Renal cortical epithelial cell (primary cell): ENCODE results near the gene CHN2. TPM values are rescaled to one million over a fixed set of nuclear protein-coding genes. Genes with fewer than 3 reads are reported as not detected.

ENCODE experiments used
- DNase-seq: peaks from one replicate; pipeline ENCODE4 v3.0.0-alpha.2; 2011; ENCODE audit warnings: low read depth
- total RNA-seq: library from RNA; depleted of rRNA; stranded (reverse); fragments of >200 nt; gene quantifications from 2 replicates; pipeline ENCODE4 v1.2.3, GENCODE V29; 2014

Gene CHN2
- total RNA-seq, 1 donor from 2014 or later, result 3.5 TPM

DNA sequence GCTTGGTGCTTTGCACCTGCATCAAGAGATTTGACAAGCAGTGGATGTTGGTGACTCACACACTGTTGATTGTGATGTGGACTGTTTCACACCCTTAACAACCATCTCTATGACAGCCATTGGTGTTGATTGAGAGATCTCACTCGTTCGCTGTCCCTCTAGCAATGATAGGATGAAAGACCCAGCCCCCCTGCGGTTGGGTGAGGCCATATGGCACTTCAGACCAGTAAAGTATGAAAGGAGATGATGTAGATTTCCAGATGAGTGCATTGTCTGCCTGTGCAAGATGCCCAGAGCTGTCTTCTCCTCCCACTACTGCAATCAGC lies 230.4 kb downstream of the CHN2 start:
- DNase-seq, result peak; percentile 25

DNA sequence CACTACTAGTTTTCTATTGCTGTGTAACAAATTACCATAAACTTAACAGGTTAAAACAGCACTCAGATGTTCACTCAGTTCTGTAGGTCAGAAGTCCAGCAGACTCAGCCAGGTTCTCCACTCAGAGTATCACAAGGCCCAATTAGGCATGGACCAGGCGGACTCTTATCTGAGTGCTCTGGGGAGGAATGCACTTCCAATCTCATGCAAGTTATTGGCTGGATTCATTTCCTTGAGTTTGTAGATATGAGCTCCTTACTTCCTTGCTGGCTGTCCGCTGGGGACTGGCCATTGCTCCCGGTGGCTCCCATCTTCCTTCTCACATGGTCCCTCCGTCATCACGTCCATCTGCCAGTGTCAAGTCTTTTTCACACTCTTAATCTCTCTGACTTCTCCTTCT lies 232.0 kb downstream of the CHN2 start:
- DNase-seq, result no peak

DNA sequence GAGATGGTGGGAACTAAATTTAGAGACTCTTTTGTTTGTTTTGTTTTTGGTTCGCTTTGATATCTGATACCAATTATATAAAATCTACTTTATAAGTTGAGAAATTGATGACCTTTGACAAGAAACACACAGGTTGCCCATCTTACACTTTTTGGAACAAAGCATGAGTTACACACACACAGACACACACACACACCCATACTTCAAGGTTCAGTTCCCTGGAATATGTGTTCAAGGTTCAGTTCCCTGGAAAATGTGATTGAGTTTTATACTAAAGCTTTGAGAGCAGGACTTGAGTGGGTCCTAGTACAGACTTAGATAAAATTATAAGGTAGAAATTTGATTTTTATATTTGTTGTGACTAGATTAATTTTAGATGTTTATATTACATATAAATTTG lies 234.8 kb downstream of the CHN2 start:
- DNase-seq, result no peak

DNA sequence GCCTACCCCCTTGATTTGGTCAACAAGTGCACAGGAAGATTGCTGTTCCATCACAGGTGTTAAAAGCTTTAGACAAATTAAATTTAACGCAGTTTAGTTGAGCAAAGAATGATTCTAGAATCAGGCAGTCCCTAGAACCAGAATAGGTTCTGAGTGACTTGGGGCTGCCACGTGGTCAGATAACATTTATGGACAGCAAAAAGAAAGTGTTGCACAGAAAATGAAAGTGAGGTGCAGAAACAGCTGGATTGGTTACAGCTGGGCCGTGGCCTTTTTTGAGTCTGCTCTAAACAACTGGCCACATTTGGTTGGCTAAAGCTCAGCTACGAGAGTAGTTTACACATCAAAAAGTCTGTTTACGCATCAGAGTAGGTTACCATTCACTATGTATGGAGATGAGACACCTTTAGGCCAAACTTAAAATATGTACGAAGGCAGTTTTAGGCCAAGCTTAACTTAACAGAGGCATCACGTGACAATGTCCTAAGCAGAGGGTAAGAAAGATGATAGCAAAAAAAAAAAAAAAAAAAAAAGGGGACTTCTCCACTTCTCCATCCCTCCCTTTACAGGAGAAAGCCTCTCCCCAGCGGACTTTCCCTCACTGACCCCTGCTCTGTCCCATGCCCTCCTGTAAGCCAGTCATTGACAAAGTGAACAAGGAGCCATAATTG lies 235.8 kb downstream of the CHN2 start:
- no peak for DNase-seq

DNA sequence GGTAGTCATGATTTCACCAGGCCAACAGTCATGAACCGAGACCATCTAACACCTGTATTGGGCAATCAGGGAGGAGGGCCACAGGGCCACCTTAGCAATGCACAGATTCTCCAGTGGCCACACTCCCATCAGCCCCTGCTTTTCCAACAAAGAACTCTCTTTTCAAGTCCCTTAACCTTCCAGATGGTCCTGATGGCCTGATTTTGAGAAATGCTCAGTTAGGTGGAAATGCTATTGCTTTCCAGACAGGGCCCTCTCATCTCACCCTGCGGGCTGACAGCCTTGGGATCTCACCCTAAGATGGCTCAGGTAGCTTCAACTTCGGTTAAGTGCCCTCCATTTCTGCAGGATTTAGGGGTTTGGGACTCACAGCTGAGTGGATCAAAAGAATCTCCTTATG lies 237.1 kb downstream of the CHN2 start:
- no peak for DNase-seq

DNA sequence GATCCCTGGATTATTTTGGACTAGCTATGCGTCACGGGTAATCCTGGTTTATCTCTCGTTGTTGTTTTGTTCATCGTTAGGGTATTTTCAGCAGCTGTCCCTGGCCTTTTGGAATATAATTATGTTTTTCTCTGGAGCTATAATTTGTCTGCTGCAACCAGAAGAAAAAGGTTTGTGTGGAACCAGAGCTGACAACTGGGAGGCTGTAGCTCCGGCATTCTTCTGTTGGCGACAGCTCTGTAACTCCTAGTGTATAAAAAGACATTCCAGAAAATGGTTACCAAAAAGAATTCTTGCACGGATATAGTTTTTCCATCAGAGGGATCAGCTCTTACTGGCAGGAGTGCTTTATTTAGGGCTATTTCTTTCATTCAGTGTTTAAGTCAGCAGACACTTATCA lies 238.1 kb downstream of the CHN2 start:
- DNase-seq, result no peak

DNA sequence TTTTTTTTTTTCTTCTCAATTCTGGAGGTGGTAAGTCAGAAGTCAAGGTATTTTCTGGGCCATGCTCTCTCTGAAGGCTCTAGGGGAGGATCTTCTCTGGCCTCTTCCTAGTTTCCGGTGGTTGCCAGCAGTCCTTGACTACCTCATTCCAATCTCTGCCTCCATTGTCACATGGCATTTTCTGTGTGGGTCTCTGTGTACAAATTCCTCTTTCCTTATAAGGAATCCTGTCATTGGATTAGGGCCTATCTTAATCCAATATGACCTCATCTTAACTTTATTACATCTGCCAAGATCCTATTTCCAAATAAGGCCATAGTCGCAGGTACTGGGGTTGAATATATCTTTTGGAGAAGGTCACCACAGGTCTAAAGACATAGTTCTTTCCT lies 239.8 kb downstream of the CHN2 start:
- no peak for DNase-seq

DNA sequence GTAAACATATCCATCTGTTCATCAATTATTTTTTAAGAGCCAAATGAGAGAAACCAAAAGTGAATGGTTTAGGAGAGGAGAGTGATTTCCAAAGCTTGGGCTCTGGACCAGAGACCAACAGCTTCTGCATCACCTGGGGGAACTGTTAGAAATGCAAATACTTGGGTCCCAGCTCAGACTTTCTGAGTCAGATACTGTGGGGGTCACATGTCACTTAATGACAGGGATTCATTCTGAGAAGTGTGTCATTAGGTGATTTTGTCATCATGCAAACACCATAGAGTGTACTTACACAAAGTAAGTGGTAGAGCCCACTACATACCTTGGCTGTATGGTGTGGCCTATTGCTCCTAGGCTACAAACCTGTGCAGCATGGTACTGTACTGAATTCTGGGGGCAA lies 240.6 kb downstream of the CHN2 start:
- DNase-seq, result peak; percentile 28

DNA sequence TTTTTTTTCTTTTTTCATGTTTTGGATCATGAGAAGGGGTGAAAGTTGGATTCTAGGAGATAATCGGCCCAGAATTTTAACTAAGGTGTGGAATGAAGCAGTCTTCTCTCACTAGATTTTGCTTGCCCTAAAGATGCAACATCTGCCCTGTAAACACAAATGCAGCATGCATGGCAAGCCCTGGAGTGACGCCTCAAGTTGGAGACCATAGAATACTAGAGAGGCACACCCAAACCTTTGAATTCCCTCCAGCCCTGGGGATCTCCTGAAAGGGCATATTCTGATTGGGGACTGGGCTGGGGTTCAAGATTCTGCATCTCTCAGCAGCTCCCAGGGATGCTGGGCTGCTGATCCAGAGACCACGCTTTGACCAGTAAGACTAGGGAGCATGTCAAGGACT lies 241.3 kb downstream of the CHN2 start:
- no peak for DNase-seq

DNA sequence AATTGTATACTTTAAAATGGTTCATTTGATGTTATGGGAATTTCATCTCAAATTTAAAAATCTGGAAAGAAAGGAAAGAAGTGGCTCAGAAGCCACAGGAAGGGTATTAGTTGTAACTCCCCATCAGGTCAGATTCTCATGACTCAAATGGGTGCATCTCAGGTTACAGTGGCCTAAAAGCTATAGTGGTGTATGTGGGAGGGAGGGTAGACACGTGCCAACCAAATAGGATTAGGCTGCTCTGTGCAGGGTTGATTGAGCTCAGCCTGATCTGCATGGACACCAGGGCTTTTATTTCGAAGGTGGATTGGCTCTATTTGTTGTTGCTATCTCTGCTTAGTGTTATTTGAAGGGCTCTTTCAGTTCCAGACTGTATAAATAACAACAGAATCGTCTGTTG lies 247.6 kb downstream of the CHN2 start:
- peak; percentile 54 for DNase-seq

DNA sequence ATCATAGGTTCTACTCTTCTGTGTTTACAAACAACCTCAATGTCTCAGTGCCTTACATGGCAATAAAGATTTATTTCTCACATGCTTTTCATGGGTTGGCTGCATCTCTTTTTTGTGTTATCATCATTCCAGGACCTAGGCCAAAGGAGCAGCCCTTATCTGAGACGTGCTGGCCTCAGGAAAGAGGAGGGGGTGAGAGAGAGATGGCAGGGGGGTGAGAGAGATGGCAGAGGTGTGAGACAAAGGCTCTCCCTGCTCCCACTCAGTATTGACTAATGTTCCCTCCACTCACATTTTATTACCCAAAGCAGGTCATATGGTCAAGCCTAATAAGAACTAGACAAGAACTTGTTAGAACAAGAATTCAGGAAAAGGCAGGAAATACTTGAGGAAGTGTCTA lies 249.0 kb downstream of the CHN2 start:
- DNase-seq, result no peak

DNA sequence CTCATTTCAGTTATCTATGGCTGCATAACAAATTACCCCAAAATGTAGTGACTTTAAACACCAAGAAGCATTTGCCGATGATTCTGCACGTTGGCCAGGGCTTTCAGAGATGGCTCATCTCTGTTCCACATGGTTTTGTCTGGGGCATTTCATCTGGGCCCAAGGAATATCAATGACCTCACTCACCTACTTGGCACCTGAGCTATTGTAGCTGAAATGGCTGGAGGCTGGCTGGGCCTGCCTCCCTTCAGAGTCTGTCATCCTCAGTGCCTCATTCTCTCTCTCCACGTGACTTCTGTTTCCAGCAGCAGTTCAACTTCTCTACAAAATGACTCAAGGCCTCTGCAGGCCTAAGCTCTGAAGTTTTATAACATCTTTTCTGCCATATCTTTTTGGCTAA lies 249.7 kb downstream of the CHN2 start:
- DNase-seq, result no peak

DNA sequence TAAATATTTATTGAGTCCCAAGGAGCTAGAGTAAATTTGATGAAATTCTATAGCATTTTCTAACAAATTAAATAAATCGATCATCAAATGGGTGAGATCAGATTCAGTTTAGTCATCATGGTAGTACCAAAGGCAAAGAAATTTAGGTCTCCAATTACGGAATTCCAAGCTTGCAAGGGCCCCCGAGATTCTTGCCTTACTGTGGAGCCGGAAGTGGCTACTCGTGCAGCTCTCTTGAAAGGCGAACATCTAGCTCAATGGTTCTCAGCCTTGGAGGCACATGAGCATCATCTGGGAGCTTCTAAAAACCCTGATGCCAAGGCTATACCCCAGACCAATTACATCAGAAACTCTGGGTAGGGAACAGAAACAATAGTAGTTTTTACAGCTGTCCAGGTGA lies 251.2 kb downstream of the CHN2 start:
- no peak for DNase-seq

DNA sequence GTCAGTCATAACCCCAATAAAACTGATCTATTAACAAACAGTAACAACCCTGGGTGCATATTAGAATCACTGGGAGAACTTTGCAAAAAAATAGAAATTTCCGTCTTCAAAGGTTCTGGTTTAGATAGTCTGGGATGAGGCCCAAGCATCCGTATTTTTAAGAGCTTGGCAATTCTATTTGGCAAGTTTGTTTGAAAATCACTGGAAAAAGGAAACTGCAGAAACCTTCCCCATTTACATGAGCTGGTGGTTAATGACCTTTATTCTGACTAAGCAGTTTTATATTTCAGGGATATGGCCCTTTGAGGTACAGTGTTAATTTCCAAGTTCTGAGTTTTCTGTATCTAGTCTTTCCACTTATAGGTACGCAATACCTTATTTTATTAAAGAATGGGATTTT lies 253.3 kb downstream of the CHN2 start:
- no peak for DNase-seq

DNA sequence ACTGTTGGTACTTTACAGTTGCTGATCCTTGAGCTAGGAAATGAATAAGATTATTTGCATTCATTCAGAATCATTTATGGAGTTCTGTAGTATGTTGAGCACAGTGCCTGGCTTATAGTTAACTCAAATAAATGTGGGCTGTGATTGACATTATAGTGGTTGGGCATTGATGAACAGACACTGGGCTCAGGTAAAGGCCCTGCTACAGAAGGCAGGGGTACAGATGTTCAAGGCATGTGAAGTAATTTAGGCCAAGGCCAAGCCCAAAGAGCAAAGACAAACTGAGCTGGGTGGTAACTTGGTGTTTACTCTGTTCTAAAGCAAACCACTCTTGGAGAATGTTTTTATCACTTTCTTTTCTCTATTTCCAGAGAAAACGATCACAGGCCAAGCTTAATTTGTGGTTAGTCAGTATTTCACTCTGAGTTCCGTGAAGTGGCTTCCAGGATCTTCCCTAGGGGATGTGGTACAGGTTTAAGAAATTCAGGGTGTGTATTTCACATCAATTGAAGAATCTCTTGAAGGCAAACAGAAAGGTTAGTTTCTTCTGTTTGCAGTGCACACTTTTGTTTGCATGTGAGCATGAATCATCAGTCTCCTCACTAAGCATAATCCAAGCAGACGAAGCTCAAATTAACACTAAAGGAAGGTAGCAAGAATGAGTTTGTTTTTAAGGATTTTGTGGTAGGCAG lies 255.1 kb downstream of the CHN2 start:
- peak; percentile 67 for DNase-seq

DNA sequence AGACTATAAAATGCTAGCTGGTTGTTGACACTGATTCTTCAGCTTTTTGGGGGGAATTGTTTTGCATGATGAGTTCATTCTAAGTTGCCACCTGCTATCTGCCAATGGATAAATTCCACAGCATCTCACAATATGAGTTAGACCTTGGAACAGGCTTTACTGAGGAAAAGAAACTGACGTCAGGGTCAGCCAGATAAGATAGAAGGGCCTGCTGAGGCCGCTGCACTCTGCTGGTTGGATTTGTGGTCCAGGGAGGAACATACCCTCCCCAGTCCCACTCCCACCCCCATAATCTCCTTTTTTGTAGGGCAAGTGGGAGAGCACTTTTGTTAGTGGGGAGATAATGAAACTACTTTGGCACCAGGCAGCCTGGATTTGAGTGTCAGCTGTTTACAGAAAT lies 258.4 kb downstream of the CHN2 start:
- DNase-seq, result no peak

DNA sequence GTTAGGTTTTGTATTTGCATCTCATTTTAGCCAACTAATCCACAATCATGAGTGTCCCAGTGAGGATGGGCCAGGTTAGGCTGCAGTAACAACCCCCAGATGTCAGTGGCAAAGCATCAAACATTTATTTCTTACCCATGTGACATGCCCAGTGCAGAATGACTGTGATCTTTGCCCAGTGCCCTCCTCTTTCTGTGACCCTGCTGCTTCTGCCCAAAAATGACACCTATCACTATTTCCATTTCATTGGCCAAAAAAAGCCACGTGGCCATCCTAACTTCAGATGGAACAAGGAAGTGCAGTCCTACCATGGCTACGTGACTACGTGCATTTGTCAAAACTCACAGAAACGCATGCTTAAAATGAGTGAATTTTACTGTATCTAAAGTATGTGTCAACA lies 259.9 kb downstream of the CHN2 start:
- DNase-seq, result no peak

DNA sequence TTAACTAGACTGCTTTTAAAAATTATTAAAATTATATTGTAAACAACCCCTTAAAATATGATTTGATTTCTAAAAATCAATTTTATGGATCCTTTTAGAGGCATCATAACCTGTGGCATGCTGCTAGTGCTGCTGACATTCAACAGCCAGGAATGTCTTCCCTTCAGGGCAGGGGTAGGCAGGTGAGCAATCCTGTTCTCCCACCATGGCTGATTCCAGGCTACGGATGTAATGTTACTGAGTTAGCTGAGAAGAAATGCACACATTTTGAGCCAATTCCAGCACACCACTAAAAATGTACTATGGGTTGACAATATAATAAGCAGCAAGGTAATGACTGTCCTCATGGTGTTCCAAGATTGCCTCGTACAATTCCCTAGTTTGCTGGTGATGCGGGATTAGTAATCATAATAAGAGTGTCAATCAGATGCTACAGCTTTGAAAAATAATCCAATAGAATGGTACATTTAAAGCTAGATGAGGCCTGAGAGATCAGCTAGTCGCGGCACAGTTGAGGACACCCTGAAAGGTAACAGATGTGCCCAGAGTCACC lies 260.4 kb downstream of the CHN2 start:
- no peak for DNase-seq

DNA sequence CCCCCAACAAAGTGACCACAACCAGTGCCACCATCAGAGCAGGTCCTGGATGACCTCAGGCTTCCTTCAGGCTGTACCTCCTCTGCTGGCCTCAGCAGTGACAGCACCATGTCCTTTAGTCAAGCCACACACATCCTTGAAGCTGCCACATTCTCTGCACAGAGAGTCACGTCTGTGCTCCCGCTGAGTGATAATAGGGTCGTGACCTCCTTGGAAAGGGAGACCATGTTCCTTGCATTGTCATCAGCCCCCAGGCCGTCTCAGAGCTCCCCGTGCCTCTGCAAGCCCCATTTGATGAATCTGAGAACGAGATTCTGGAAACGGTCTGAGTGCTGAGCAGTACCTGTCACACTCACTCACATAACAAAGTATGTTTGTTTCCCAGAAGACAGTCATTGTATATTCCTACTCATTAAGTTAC lies 262.6 kb downstream of the CHN2 start:
- no peak for DNase-seq

DNA sequence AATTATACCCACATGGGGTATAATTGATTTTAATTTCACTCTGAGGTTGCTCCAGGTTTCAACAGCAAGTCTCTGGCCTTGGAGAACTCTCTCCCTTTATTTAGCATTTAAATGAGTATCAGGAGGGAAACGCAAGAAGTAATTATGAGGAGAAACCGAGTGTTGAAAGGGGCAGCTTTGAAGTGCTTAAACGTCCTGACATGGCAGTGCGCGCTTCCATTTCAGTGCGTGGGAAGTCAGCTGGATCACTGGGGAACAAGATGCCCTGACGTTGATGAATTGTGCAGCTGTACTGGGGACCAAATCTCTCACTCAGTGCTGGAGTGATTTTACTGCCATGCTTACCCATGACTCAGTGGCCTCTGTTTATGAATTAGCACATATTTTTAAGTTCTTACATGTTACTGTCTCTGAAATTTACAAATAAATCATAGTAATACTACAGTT lies 263.0 kb downstream of the CHN2 start:
- DNase-seq, result no peak

DNA sequence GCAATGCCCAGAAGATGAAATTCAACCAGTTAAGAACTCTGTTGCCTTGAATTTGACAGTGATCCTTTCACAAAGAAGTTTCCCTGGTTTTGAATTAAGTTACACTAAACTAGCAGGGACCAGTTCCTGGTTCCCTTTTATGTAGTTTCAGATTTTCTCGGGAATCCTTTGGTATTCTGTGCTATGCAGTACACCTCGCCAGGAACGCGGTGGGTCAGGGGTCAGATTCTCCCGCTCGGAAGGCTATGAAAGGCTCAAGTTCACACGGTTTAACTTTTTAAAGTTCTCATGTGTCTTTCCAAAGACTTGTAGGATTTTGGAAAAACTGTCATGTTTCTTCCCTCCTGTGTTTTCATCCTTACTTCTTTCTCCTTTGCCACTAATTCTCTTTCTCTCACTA lies 264.4 kb downstream of the CHN2 start:
- DNase-seq, result no peak

DNA sequence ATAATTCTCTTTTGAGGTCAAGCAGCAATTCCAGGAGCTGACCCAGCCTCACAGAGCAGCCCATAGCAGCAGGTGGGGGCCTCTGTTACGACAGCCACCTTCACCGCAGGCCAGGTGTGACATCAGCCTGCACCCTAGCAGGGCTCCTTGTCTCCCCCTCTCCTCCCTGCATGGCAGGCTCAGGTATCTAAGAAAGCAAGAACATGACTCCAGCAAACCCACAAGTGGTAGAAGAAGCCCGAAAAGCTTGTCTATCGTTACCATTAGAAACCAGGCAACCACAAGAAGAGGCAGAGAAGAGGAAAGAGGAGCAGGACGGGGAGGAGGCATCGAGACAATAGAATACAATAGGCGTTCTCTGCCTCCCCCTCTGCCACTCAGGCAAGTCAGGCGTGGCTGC lies 265.0 kb downstream of the CHN2 start:
- DNase-seq, result no peak

DNA sequence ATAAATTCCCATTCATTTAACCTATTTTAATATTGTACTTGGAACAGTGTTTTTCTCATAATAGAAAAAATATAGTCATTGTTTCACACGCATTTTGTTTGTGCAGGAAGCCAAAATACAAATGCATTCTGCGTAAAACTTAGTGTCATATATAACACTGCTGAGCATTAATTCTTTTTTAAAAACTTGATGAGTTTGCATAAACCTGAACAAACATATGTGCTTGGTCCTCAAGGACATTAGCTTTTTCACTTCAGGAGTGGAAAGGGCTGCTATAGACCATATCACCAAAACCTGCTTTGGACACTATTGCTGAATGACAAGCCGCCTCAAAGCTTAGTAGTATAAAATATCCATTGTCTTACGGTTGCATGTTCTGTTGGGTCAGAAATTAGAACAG lies 267.4 kb downstream of the CHN2 start:
- DNase-seq, result no peak
